GM19043 (cell line): ENCODE results near the gene EYA4.

Experiments
- ATAC-seq: cut with Tn5 transposase; IDR thresholded peaks from one replicate; pipeline ENCODE4 v1.9.1; 2021; ENCODE audit warnings: low read depth; ENCODE audit not compliant: unreplicated experiment

EYA4 gene

DNA sequence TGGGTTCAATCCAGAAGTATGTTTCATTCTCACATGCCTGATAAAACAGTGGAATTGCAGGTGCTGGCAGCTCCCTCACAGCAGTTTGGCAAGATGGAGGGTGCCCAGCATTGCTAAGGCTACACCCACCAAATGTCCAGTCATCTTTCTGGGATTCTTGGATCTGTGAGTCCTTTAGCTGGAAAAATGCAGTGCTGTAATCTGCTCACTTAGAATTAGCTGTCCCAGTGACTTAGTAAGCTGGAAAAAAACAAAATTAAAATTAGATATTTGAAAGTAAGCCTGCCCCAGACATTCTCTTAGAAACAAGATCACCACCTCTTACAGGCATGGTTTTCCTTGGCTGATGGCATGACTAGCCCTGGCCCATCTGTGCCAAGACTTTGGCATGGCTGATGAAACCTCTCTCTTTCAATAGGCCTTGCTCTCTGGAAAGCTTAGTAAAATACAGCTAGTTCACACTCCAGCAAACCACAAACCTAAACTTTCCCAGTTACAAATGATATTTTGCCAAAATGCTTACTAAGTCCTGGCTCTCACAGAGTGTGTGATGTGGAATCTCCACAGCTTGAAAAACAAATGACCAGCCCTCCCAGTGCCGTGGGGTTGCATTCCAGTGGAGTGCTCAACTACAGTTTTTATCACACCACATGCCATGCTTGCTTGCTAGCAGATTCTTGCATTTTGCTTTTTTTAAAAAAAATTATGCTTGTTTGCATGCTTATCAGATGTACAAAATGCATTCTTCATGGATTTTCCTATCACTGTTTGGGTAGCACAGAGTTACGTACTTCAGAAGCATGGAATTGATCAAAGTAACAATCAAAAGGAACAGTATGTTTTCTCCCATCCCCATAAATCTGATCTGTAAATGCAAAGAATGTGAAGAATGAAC, 261.5 kb downstream of the EYA4 start:
- ATAC-seq, result no peak

DNA sequence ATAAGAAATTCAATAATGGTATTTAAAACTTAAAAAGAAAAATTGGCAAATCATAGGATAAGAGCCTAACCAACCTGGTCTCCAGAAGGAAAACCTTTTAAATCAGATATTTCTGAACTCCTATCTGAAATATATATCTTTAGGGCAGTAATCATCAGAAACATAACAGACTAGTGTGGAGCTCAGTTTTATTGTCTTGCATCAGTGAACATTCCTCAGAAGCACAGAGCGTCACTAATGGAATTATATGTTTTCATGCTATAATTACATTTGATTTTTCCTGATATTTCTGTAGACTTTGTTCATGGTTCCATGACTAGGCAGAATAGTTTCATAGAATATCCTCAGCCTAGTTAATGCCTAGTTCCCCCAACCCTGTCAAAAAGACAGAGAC, 262.2 kb downstream of the EYA4 start:
- ATAC-seq, result no peak

DNA sequence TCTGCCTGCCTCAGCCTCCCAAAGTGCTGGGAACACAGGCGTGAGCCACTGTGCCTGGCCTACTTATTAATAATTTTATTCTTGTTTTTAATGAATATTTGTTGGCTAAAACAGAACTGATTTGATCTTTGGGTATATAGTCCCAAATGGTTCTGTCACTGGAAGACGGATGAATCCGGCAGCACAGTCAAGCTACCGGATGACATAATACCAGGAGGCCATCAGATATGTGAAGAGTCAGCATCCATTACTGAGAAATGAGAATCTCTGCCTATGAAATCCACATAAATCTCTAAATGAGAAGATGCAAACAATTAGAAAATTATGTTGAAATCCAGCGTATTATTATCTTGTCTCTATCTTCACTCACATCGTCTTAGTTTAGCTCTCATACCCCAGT, 263.0 kb downstream of the EYA4 start:
- ATAC-seq, result no peak

DNA sequence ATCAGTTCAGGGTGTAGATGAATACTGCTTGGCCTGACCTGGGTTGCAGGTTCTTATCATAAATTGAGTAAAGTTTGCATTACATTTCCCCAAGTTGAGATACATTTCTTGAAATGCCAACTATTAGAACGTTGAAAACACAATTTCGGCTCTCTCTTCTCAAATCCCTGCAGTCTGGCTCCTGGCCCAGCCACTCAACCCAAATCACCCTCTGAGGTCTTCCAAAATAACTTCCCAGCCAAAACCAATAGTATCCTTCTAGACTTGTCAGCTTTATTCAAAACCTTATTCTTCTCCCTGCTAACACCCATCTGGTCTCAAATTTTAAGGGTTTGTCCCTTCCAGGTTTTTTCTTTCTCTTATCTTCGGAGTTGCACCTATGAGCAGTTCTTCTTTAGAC, 263.6 kb downstream of the EYA4 start:
- ATAC-seq, result no peak

DNA sequence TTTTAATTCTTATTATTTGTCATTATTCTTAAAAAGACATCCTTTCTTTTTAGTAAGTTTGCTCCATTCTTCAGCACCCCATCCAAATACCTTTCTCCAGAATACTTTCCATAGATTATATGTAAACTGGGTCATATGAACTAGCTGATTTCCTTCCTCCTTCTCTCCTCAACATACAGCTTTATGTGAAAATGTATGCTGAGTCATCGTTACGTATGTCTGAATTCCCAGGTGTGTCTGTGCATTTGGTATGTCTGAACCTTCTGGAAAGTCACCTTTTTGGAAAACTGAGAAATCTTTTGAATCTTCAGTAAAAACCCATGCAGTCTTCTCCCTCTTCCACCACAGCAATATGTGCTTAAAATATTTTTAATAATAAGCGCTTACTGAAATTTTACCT, 264.5 kb downstream of the EYA4 start:
- ATAC-seq, result no peak

DNA sequence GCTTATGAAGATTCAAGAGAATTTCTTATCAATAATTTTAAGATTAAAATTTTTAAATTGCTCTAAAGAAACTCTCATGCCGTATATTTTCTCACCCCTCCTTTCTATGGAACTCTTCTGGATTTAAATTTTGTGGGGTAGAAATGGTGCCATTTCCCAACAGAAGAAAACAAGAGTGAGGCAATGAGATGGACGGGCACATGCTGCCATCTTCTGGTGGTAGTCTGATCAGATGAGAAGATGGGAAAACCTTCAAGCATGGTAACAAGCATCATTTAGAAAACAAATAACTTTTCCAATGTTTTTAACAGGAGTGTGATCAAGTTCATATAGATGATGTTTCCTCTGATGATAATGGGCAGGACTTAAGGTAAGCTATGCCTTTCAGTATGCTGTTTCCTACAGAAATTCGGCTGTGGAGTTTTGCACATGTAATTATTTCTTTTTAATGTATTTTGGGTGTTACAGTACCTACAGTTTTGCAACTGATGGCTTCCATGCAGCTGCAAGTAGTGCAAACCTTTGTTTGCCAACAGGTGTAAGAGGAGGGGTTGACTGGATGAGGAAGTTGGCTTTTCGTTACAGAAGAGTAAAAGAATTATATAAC, 271.4 kb downstream of the EYA4 start:
- no peak for ATAC-seq

DNA sequence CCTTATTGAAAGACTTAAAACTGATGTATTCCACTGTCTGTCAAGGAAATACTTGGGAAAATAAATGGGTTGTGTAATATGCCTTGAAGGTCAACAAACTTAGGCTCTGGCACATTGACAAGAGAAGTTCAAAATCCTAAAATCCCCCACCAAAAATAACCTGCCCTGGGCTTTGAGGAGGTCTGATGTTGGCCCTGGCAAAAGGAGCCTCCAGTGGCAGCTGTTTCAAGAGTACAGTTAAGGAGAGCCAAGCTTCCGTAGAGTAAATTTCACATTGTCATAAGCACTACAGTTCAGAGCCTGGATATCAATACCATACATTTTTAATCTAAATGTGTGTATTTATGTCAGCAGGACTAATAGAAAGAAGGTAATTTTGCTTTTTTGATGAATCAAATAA, 282.7 kb downstream of the EYA4 start:
- no peak for ATAC-seq

DNA sequence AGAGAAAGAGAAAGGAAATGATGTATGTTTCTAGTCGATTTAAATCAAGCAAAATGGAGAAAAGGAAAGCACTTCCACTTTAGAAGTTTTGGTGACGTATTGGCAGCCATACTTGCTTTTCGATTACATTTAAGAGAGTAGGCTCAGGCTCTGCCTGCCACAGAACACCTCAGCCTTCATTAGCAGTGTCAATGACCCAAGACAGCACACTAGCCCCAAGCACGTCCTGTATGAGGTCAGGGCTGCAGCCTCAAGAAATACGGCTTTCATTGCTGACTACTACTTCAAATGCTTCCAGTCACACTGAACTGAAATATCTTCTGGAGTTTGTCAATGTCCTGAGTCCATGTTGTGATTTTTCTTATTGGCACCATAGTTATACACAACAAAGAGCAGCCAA, 285.3 kb downstream of the EYA4 start:
- ATAC-seq, result no peak

DNA sequence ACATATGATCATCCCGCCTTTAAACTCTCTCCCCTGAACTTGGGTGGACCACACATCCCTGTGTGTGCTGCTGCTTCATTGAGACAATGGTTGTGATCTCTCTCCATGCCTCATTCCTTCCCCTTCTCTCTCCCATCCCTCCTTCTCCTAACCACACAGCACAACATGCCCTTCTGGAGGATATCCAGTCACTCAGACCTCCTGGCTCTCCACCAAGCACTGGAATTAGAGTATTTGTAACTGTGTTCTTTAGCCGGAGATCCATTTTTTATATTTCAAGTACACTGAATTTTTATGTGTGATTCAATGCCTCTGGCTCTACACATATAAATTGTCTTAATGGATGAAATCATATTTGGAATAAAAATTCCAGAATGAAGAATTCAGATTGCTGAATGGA, 287.4 kb downstream of the EYA4 start:
- no peak for ATAC-seq

DNA sequence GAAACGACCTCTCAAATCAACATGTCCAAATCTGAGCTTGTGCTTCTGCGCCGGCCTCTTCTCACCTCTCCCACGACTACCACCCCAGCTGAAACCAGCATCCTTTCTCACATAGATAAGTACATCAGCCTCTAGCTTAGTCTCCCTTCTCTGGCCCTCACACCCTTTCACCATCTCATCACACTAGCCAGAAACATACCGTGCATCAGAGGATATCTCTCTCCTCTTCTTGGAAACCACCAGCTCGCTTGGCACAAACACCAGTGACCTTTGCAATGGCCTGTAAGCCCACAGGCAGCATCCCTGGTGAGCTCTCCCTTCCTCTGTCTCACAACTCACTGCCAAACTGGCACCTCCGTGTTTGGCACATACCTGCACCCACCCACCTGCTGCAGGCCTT, 291.8 kb downstream of the EYA4 start:
- no peak for ATAC-seq

DNA sequence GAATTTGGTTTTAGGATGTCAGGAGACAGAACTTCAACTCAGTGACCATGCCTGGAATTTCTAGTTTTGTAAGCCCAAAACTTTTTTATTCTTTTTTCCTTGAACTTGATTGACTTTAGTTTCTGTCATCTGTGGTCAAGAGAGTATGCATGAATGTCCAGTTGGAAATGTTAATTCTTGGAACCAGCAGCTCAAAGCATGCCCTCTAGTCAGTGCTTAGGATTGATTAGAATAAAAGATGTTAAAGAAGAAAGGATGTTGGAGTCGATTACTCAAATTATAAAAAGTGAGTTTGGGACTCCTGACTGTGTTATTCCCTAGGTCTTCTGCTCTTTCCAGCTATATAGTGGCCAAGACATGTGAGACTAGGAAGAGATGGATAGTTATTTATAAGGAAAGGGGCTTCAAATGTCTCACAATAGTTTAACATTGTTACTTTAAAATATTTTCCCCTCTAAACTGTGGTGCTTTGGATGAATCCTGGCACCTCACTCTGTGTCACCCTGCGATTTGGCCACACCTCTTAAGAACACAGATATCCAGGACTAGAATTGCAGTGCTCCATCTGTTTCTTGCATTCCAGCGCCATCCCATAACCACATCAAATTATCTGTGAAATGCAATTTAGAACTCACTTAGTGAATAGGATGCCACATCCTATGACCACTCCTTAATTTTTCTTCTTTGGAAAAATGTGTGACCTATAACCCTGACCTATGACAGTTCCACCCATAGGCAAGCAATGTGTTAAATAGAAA, 298.5 kb downstream of the EYA4 start:
- no peak for ATAC-seq

DNA sequence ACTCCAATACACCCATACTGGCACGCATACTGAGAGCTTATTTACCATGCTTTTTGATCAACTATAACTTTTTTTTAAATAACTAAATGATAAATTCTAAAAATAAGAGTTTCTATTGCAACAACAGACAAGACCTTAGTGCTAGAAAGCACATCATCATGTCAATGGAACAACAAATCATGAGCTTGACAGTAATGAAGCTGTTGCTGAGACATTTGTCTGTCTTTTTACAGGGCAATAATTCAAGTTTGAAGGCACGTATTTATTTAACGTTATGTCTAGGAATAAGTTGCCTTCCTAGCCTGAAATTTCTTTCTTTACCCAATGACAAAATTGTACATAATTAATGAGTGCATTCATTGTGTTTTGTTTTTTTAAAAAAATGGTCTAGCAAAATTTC, 299.2 kb downstream of the EYA4 start:
- no peak for ATAC-seq

DNA sequence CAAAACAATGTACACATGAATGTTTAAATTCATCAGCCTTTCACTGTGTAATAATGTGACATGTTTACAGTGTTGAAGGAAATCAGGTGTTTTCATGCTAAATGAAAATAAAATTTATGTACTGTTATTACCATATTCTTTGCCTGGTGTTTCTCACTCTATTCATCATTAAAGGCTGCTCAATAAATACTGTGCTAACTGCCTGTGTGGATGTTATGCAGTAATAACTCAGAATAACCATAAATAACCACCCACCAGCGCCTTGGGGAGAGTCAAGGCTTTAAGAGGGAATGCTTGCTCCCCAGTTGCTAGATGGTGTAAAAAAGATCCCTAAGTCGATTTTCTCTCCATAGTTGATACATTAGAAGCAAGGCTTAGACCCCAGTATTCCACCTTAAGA, 299.9 kb downstream of the EYA4 start:
- no peak for ATAC-seq

DNA sequence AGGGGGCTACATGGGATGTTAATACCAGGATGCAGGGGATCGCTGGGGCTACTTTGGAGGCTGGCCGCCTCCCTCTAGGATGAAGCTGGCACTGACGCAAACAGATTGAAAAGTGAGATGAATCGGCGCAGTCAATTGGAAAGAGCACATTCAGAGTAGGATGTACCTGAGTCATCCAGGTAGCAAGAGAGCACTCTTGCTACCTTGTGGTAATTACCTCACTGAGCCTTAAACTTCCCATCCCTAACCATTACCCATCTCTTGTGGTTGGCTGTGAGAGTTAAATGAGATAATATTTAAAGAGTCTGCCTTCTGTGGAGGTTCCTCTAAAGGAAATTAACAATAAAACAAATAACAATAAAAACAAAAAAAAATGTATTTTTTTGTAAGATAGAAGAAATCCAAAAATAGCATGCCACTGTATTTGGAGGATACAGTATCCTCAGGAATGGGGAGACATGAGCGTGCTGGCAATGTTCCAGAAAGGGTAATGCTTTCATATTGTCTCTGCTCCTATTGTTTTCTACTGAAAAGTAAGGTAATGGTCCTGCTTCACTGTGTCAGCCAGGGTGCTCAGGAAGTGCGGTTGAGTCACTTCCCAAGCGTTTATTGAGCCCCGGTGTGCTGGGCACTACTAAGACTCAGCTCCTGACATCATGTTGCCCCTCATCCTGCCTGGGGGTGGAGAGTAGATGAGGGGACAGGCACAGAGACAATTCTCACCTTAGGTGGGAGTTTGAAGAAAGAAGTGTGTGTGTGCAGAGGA, 301.1 kb downstream of the EYA4 start:
- no peak for ATAC-seq

DNA sequence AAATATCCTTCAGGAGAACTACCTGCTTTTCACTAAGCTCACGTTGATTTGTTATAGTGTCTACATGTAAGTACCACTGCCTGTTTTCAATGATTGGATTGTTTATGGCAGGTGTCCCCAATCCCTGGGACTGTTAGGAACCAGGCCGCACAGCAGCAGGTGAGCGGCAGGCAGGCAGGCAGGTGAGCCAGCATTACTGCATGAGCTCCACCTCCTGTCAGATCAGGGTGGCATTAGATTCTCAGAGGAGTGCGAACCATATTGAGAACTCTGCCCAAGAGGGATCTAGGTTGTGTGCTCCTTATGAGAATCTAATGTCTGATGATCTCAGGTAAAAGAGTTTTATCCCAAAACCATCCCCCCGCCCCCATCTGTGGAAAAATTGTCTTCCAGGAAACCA, 303.3 kb downstream of the EYA4 start:
- ATAC-seq, result no peak

DNA sequence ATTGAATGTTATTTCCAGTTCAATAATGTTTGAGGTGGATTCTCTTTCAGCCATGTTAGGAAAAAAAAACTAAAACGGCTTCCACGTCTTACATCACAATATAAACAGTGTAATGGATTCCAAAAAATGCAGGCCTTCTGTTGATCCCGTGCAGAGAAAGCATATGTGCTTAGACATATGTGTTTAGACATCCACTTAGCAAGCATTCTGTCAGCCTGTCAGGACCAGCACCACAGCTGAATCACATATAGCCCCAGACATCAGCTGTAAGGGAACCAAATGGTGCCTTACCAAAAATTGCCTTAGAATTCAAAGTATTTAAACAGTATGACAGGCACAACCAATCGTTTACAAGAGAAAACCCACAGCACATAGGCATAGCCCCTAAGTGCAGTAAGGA, 304.9 kb downstream of the EYA4 start:
- ATAC-seq, result no peak

DNA sequence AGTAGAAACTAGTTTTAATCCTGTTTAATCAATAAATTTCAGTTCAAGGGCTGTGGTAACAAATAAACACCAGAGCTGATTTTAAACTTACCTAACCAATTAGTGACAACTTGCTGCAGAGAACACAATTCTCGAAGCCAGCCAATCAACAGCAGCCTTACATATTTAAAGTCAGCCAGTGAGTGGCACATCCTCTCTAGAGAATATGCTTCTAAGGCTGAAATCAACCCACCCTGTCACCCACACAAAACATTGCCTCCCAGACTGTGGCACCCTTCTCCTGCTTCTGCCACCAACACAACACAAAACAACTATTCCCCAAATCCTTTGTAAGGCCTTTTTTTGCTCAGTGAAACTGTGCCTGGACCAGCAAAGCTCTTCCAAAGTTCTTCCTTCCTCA, 306.0 kb downstream of the EYA4 start:
- no peak for ATAC-seq

DNA sequence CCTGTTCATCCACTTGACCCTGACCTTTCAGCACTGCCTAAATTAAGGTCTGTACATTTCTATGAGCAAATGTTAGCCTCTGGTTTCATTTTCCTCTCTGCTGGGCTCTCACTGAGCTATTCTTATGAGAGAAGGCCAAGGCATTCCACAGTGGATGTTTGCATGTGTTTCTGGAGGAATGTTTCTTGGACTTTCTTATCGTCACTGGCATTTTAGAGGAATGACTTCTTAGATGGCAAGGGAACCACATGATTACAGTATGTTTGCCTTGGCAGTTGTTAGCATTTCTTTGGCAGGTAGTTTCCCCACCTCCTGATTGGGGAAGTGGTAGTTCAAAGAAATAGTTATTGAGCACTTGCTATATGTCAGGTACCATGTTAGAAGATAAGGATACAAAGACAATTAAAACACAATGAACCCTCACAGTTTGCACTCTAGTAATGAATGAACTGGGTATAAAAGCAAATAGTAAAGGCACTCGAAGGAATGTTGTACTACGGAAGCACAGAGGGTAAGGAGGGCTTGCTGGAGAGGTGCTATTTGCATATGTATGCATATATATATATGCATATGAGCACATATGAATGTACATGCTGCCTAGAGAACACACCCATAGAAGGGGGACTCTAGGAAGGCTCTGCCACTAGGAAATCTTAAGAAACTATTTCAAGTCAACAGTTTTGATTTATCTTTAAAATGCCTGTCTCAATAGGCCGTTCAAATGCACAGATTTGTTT, 307.4 kb downstream of the EYA4 start:
- no peak for ATAC-seq

DNA sequence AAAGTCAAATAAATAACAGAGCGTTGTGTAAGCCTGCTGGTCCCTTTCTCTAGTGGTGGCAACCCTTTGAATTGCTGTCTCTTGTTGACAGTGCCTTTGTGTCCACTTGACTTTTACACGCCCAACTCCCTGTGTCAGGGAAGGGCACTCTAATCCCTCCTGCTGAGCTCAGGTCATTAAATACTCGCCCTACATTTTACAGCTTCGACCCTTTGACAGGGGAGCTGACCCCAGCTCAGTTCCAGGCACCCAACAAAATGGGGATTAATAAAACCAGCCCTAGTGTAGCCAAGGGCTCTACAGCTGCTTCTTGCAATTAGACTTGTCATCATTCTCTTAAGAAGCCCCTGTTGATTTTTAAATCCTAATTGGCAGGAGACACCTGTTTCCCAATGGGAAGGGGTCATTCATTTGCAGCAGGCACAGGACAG, 308.2 kb downstream of the EYA4 start:
- ATAC-seq, result no peak

DNA sequence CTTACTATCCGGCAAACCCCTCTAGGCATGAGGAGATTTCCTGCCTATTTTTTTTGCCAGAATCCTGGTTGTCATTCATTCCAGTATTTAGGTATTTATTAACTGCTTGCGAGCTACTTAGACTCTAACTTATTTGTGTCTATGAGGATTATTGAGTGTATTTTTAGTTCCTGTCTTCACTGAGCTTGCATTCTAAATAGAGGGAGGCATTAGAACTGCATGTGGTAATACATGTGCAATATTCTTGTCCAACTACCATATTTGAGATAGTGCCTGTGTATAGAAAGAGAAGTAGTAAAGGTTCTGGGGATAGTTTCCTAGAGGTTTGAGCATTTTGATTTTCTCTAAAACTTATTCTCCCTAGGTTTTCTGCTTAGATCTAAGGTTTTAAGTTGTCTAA, 308.9 kb downstream of the EYA4 start:
- ATAC-seq, result no peak
